Thoracic aorta (tissue), 2 donors: Measurements from ENCODE around the gene MUC22. TPM values are rescaled to one million over a fixed set of nuclear protein-coding genes. Genes with fewer than 3 reads are reported as not detected.
"Not testable (repeated sequence)": the region's sequence is repeated elsewhere in the genome, so short reads cannot be mapped to it uniquely, and the experiment has no call there.

Source experiments
- ATAC-seq: fragments of 150-250 bp; one replicate; pipeline ENCODE4 v1.8.0; 2017; ENCODE audit warnings: low read depth; ENCODE audit not compliant: insufficient number of reproducible peaks, low FRiP score
- DNase-seq: peaks from one replicate; pipeline ENCODE4 v3.0.0-alpha.2; 2020; ENCODE audit warnings: low spot score
- H3K27ac ChIP-seq, 2 donors: fragments of 200-600 bp; sonication (generic); 1 replicate in 1 of 2; 2 replicates in 1 of 2; pipeline ENCODE4 v1.5.1; 2016; ENCODE audit warnings: mild to moderate bottlenecking in 2 of 2, moderate library complexity in 2 of 2
- H3K27me3 ChIP-seq: fragments of 200-600 bp; sonication (generic); replicated peaks from 2 replicates; pipeline ENCODE4 v1.6.0; 2016; ENCODE audit warnings: mild to moderate bottlenecking; ENCODE audit not compliant: insufficient read depth
- H3K36me3 ChIP-seq: fragments of 200-600 bp; sonication (generic); one replicate; pipeline ENCODE4 v1.5.1; 2016
- H3K4me1 ChIP-seq, 2 donors: fragments of 200-600 bp; sonication (generic); 1 replicate in 1 of 2; 2 replicates in 1 of 2; pipeline versions ENCODE4 v1.5.1 to v1.6.0; 2016; ENCODE audit warnings: low read depth in 2 of 2, mild to moderate bottlenecking in 1 of 2; ENCODE audit not compliant: control insufficient read depth in 1 of 2
- H3K4me3 ChIP-seq: fragments of 200-600 bp; sonication (generic); 2 replicates; pipeline ENCODE4 v1.5.1; 2016; ENCODE audit warnings: mild to moderate bottlenecking
- H3K9me3 ChIP-seq: fragments of 200-600 bp; sonication (generic); 2 replicates; pipeline ENCODE4 v1.5.1; 2016
- CTCF ChIP-seq: fragments of 200-600 bp; sonication (generic); IDR thresholded peaks from one replicate; pipeline ENCODE4 v1.5.1; 2019; ENCODE audit warnings: antibody characterized with exemption
- total RNA-seq, 2 donors: library from RNA; depleted of rRNA; stranded (reverse); fragments of >200 nt; gene quantifications; one replicate each; pipeline versions ENCODE4 v1.1.0 to v1.2.3, GENCODE V29; 2016

The MUC22 gene
- total RNA-seq, 2 donors from 2014 or later: not detected

- Histone ChIP-seq H3K36me3 (no peaks in the 10 kb centered on the region), H3K9me3 (no peaks in the 10 kb centered on the region), H3K4me3 (no peak overlapping the region), H3K27ac (no peak overlapping the region), H3K27me3 (no peaks in the 10 kb centered on the region), H3K4me1 (no peaks in the 10 kb centered on the region)
- DNase-seq (no peak), ATAC-seq (no peak)
- no peak for TF ChIP-seq CTCF
Measured at GRCh38 chr6:30998785-30999184, 11.5 kb upstream of the MUC22 start.

GRCh38 chr6:31000067-31000860, 10.0 kb upstream of the MUC22 start:
- not testable (repeated sequence) for ATAC-seq, H3K36me3 ChIP-seq, H3K9me3 ChIP-seq, H3K4me1 ChIP-seq, H3K27me3 ChIP-seq, H3K4me3 ChIP-seq, H3K27ac ChIP-seq, DNase-seq

GRCh38 chr6:31001281-31001888, 8.9 kb upstream of the MUC22 start:
- no peak overlapping the region for H3K4me3 ChIP-seq
- H3K27ac ChIP-seq: no peak overlapping the region
- TF ChIP-seq CTCF: no peak
- DNase-seq (no peak), ATAC-seq (no peak)
- H3K36me3 ChIP-seq: no peaks in the 10 kb centered on the region
- H3K27me3 ChIP-seq: no peaks in the 10 kb centered on the region
- no peaks in the 10 kb centered on the region for H3K4me1 ChIP-seq
- no peaks in the 10 kb centered on the region for H3K9me3 ChIP-seq

GRCh38 chr6:31002471-31002870, 7.8 kb upstream of the MUC22 start:
- no peak for ATAC-seq
- no peak for TF ChIP-seq CTCF

GRCh38 chr6:31004794-31005193, 5.5 kb upstream of the MUC22 start:
- Histone ChIP-seq H3K27me3 (no peaks in the 10 kb centered on the region), H3K36me3 (no peaks in the 10 kb centered on the region), H3K4me3 (no peak overlapping the region), H3K9me3 (no peaks in the 10 kb centered on the region), H3K27ac (no peak overlapping the region), H3K4me1 (no peaks in the 10 kb centered on the region)
- no peak for TF ChIP-seq CTCF
- ATAC-seq (no peak), DNase-seq (no peak)

More at GRCh38 chr6:31002471-31002870, 7.8 kb upstream of the MUC22 start:
- Histone ChIP-seq H3K27me3 (no peaks in the 10 kb centered on the region), H3K4me1 (no peaks in the 10 kb centered on the region), H3K9me3 (no peaks in the 10 kb centered on the region), H3K27ac (no peak overlapping the region), H3K36me3 (no peaks in the 10 kb centered on the region), H3K4me3 (no peak overlapping the region)
- DNase-seq: no peak
